Measurements from ENCODE around the gene BARX1.
"Not testable (repeated sequence)": the region's sequence is repeated elsewhere in the genome, so short reads cannot be mapped to it uniquely, and the experiment has no call there.

The BARX1 gene

GRCh38 chr9:93951655-93952118, 3.5 kb downstream of the BARX1 start:
- no peak for DNase-seq (ENCODE audit: low spot score)

- no peak for DNase-seq (ENCODE audit: low spot score)
Measured at GRCh38 chr9:93950619-93951601, 4.2 kb downstream of the BARX1 start.

DNA sequence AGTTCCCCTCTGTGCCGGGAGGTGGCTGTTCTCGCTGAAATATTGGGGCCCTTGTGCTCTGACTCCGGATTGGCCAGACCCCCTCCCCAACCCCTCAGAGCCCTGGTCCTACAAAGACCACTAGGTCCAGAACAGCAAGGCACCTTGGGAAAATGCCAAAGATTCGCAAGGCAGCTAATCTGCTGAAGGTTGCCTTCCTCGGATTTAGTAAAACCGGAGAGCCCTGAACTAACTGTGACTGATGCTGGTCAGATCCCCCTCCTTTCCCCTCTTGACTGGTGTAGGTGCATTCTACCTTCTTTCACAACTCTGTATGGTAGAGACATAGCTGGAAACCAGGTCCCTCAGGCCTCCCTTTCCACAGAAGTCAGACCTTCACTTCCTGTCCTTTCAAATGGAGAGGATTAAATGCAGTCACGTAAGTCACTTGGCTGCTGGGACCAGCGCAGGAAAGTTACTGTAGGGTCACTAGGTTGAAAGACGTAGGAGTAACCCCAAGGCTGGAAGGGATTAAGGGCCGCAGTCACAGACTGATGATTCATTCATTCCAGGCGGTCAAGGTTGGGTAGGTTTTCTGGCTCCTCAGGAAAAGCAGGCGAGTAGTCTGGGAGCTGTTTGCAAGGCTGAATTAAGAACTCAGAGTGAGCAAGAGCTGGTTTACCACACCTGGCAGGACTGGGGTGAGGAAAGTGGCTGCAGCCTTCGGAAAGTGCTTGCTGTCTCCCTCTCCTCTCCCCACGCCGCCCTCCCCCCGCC, 5.3 kb downstream of the BARX1 start:
- DNase-seq (ENCODE audit: low spot score) = no peak

- DNase-seq (ENCODE audit: low spot score) = no peak
Measured at GRCh38 chr9:93949073-93949693, 6.0 kb downstream of the BARX1 start.

- DNase-seq (ENCODE audit: low spot score) = no peak
Measured at GRCh38 chr9:93948441-93949072, 6.6 kb downstream of the BARX1 start.

GRCh38 chr9:93947409-93948070, 7.6 kb downstream of the BARX1 start:
- no peak for DNase-seq (ENCODE audit: low spot score)

- DNase-seq (ENCODE audit: low spot score) = no peak
Measured at GRCh38 chr9:93946338-93946712, 8.8 kb downstream of the BARX1 start.

DNA sequence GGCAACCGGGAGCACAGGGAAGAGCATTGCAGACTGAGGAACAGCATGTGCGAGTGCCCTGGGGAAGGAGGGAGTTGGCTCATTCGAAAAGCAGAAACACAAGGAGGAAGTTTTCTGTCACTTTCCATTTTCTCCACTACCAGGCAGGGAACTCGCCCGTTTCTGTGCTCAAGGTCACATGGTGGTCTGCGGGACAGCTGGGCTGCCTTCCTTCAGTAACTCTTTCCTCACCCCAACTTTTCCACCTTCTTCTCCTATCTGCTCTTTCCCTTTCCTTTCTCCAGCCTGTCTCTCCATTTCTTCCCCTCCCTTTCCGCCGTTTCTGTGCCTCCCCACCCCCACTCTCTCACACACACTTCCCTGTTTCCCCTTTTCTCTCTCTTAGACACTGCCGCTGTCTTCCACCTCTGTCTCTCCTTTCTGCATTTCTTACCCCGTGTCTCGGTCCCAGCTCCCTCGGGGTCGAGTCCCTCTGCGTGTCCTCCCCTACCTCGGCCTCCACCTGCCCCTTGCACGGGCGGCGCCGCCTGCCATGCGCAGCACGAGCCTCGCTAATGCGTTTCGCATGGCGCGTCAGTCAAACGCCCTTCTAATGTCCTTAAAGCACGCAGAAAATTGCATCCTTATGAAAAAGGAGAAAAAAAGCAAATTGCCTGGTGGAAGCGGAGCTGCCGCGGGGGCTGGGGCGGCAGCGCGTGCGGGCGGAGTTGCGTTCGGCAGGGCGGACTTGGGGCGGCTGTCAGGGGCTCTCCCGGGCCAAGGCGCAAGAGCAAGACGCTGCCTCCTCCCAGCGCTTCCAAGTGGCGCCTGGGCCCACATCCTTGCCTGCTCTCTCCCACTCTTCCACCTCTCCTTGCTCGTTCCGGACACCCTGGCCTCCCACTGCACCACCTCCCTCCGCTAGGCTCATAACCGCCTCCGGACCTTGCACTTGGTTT, 9.5 kb downstream of the BARX1 start:
- DNase-seq (ENCODE audit: low spot score) = no peak

GRCh38 chr9:93944011-93944410, 11.1 kb downstream of the BARX1 start:
- no peak for DNase-seq (ENCODE audit: low spot score)

- DNase-seq (ENCODE audit: low spot score) = no peak
Measured at GRCh38 chr9:93942161-93942560, 13.0 kb downstream of the BARX1 start.

DNA sequence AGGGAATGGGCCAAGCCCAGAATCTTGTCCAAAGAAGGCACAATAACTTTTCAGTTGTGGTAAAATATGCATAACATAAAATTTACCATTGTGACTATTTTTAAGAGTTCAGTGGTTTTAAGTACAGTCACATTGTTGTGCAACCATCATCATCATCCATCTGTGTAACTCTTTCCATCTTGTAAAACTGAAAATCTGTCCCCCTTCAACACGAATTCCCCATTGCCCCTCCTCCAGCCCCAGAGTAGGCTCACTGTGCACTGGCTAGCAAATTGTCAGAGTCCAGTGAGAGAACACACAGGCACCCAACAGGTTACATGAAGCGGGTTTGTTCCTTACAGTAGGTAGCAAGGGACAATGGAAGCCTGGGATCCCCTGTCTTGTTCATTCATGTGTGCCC, 13.7 kb downstream of the BARX1 start:
- DNase-seq (ENCODE audit: low spot score) = no peak

- no peak for DNase-seq (ENCODE audit: low spot score)
Measured at GRCh38 chr9:93940951-93941350, 14.2 kb downstream of the BARX1 start.

DNA sequence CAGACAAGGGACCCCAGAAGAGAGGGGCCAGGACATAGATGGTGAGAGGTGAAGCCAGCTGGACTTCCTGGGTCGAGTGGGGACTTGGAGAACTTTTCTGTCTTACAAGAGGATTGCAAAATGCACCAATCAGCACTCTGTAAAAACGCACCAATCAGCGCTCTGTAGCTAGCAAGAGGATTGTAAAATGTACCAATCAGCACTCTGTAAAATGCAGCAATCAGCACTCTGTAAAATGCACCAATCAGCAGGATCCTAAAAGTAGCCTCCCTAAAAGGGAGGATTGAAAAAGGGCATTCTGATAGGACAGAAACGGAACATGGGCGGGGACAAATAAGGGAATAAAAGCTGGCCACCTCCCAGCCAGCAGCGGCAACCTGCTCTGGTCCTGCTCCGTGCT, 15.6 kb downstream of the BARX1 start:
- not testable (repeated sequence) for DNase-seq (ENCODE audit: low spot score)

DNA sequence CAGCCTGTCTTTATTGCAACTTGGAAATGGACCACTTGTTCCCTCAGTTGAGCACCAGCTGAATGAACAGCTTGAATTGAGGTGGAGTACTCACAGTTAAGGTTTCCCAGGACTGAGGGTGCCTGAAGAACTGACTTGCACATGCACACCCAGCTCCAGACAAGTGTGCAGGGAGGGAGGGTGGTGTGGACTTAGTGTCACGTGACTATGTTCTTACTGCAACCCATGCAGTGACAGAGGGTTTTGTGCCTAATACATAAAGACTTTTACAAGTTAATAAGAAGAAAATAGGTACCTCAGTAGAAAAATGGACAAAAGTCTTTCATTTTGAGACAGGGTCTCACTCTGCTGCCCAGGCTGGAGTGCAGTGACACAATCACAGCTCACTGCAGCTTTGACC, 18.0 kb downstream of the BARX1 start:
- no peak for DNase-seq (ENCODE audit: low spot score)

DNA sequence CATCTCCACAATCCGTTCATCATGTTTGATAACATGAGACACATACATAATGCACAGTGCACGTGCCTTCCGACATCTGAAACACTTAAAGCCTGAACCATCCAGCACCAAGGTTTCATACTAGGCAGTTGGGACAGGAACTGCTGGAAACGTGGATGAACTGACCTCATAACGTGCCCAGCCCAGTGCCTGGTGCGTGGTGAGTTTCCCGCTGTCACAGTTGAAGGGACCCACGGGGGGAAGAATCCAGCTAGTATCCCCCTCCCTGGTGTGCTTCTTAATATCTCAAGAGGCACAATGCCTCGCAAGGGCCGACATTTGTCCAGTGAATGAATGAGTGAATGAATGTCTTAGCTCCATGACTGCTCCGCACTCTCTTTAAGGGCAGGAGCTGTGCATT, 23.2 kb downstream of the BARX1 start:
- no peak for DNase-seq (ENCODE audit: low spot score)

DNA sequence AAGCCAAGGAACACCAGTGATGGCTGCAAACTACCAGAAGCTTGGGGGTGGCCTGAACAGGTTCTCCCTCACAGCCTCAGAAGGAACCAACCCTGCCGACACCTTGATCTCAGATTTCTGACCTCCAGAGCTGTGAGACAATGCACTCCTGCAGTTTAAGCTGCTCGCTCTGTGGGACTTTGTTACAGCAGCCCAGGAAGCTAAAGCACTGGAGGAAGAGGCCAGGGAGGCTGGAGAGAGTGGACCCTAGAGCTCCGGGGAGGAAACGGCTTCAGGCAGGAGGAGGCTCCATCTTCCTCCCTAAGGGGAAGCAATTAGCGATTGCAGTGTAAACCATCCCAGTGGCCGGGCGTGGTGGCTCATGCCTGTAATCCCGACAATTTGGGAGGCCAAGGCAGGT, 25.1 kb downstream of the BARX1 start:
- no peak for DNase-seq (ENCODE audit: low spot score)

DNA sequence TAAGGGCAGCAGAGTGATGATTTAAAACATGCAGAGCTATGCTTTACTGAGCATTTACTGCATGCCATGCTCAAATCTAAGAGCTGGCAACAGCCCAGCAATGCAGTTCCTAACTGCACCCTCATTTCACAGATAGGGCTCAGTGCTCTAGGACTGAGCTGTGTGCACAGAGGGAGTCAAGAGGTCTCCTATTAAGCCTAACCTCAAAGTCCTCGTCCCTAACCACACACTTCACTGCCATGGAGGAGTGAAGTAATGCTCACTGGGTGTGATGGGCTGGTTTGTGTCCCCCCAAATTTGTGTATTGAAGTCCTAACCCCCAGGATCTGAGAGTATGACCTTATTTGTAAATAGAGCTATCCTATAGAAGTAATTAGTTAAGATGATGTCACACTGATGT, 25.9 kb downstream of the BARX1 start:
- DNase-seq (ENCODE audit: low spot score) = no peak

DNA sequence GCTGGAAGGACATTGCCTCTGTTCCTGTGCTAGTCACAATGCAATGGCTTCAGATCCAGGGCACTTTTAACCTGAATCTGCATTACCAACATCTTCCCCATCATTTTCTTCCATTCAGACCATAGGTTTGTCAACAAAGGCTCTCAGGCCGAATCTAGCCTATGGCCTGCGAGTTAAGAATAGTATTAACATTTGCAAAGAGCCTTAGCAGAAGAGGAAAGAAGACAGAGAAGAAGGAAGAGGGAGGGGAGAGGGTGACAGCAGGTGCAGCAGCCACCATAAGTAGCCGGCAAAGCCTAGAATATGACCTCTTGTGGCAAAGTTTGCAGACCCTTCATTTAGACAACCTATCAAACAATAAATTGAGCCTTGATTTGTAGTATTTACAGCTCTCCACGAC, 32.6 kb downstream of the BARX1 start:
- no peak for DNase-seq (ENCODE audit: low spot score)

DNA sequence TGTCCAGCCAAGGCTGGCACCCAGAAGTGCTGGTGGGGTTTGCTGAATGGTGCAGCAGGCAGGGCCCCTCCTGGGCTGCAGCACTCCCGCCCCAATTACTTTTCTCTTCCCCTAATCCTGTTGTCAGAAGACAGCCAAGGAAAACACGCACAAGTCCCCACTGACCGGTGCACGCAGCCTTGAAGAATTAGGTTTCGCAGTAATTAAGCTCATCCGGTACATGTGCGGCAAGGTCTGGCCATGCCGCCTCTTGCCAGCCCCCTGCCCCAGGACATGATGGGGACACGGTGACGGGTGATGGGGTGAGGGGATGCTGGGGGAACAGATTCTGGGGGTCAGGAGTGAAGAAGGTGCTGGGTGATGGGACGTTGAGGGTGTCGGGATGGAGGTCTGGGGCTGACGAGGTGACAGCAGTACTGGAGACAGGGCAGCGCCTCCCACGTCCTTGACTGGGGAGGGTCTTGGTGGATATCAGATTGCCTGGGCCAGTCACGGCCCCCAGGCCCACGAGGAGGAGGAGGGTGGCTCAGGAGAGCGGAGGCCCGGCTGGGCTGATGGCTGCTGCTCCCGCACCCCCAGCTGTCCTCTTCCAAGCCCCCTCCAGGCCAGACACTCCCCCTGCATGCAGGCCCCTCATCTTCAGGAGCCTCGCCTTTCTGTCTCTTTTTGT, 34.9 kb downstream of the BARX1 start:
- no peak for DNase-seq (ENCODE audit: low spot score)

DNA sequence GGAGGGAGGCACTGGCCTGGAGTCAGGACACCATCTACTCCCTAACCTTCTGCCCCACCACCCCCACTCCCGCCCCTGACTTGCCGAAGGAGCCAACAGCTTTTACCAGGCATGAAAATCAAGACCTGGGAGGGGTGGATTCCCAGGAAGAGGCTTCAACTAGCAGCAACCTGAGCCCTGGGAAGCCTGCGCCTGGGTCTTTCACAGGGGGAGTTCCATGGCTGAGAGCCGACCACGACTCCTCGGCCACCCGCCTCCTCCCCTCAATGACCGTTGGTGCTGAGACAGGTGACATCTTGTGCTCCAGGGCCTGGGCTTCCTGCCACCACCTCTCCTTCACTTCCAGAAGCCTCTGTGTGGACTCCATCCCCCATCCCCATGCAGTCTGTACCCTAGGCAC, 37.1 kb downstream of the BARX1 start:
- no peak for DNase-seq (ENCODE audit: low spot score)

All from NAMALWA (cell line).